Metanephros (tissue), 1 donor: Measurements from ENCODE around the gene CEP170B. TPM values are rescaled to one million over a fixed set of nuclear protein-coding genes. Genes with fewer than 3 reads are reported as not detected.

Experiments used
- total RNA-seq: library from RNA; depleted of rRNA; stranded (reverse); fragments of >200 nt; gene quantifications from one replicate; pipeline ENCODE4 v1.2.3, GENCODE V29; 2014

Gene CEP170B
- total RNA-seq = 14.5 TPM

DNA sequence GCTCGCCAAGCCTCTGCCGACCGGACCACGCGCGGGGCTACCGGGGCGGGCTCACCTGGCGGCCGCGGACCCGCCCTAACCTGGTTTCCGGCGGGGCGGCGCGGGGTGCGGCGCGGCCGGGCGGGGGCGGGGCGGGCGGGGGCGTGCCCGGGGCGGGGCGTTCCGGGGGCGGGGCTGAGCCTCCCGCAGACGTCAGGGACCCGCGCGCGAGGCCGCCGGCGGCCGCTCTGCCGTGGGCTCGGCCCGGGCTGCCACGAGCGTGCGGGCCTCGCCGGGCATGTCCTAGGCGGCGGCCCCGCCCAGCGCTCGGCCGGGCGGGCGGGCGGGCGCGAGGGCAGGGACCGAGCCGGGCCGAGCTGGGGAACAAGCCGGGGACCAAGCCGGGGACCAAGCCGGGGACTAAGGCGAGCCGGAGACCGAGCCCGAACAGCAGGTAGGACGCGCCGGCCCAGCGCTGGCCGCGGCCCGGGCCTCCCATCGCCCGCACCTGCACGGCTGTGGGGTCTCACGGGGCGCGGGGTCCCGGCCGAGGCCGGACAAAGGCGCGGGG is at the start of gene CEP170B:
CEP170B (plus strand) TSS at position 188 of the 550 bp plus-strand sequence. CDS start 3,183 bp downstream, outside the sequence.

DNA sequence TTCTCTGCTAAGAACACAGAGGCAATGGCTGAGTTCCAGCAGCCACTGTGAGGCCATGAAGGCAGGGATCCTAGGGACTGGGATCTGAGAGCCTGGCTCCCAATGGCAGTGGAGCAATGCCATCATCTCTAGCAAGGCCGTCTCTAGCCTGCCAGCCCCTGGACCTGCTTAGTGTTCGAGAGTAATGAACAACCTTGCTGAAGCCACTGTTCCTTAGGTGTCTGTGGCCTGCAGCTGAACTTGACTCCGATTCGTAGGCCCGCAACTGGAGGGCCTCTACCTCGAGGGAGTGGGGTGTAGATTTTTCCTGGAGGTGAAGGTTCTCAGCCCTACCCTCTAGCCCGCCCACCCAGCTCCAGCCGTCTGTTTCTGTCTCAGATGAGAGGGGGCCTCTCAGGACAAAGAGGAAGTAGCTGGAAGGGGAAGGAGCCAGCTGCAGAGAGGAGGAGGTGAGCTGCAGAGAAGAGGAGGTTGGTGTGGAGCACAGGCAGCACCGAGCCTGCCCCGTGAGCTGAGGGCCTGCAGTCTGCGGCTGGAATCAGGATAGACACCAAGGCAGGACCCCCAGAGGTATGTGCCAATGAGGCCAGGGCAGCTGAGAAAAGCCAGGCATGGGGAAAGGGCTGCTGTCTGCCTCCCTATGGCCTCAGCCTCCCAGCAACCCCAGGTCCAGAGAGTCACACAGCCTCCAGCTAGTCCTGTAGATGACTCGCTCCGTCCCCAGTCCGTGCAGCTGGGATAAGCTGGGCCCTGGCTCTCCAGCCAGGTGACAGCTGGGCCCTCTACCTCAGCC is 59.5 kb downstream of the CEP170B start, which contains the start of gene PLD4:
PLD4 (plus strand) TSS at position 459 of the 793 bp plus-strand sequence. CDS start 2,262 bp downstream, outside the sequence.

Other genes starting within 250 kb of the CEP170B start
- gene INF2, start 175.7 kb upstream of the CEP170B start, total RNA-seq = 60.6 TPM
- gene ADSS1, start 141.0 kb upstream of the CEP170B start, total RNA-seq = 31.2 TPM
- gene SIVA1, start 112.1 kb upstream of the CEP170B start, total RNA-seq = 84.4 TPM
- gene AKT1, start 69.5 kb upstream of the CEP170B start, total RNA-seq = 127 TPM
- gene ZBTB42, start 64.2 kb upstream of the CEP170B start, total RNA-seq = 9.1 TPM
- gene PLD4, start 59.6 kb downstream of the CEP170B start, total RNA-seq = 16.2 TPM
- gene AHNAK2, start 113.1 kb downstream of the CEP170B start, total RNA-seq = 2.6 TPM
- 17.3 TPM for gene CLBA1, start 120.5 kb downstream of the CEP170B start, total RNA-seq
- 19.9 TPM for gene CDCA4, start 155.8 kb downstream of the CEP170B start, total RNA-seq
- 2.3 TPM for gene GPR132, start 200.2 kb downstream of the CEP170B start, total RNA-seq